HUES48 (cell line): ENCODE measurements around the gene CFAP251.
"Not testable (repeated sequence)": the region's sequence is repeated elsewhere in the genome, so short reads cannot be mapped to it uniquely, and the experiment has no call there.

ENCODE experiments used
- H3K27ac ChIP-seq: one replicate; pipeline ENCODE4 v1.7.0; 2013; ENCODE audit warnings: low read depth, low read length, inconsistent platforms
- H3K27me3 ChIP-seq: 2 replicates; pipeline ENCODE4 v1.6.1; 2013; ENCODE audit warnings: mild to moderate bottlenecking, low read length; ENCODE audit not compliant: control insufficient read depth, insufficient read depth
- H3K36me3 ChIP-seq: 2 replicates; pipeline ENCODE4 v1.6.1; 2013; ENCODE audit warnings: low read length; ENCODE audit not compliant: control insufficient read depth, insufficient read depth
- H3K4me1 ChIP-seq: 2 replicates; pipeline ENCODE4 v1.6.1; 2013; ENCODE audit warnings: mild to moderate bottlenecking, low read length; ENCODE audit not compliant: control insufficient read depth, insufficient read depth
- H3K4me3 ChIP-seq: 2 replicates; pipeline ENCODE4 v1.5.1; 2013; ENCODE audit warnings: mild to moderate bottlenecking, low read depth, low read length
- H3K9ac ChIP-seq: 2 replicates; pipeline ENCODE4 v1.6.1; 2013; ENCODE audit warnings: mild to moderate bottlenecking, low read depth, low read length, moderate library complexity
- H3K9me3 ChIP-seq: 2 replicates; pipeline ENCODE4 v1.6.1; 2013; ENCODE audit warnings: low read length; ENCODE audit not compliant: control insufficient read depth, insufficient read depth

CFAP251 gene

DNA sequence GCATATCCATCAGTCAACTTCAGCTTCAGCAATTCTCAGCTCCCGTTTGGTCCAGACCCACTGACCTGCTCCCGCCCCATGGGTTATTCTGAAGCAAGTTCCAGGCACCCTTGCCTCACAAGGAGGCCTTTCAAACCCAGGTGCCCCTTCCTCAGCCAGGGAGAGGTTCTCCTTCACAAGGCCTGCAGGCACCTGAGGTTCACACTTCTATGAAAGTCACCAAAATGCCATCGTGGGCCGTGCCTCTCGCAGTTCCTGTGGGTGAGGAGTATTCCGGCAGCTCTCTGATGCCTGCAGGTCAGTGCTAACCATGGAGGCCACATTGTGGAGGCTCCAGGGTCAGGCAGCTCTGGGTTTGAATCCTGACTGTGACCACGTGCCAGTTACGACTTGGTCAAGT lies 63.1 kb downstream of the CFAP251 start:
- Histone ChIP-seq H3K36me3 (no peaks in the 10 kb centered on the region), H3K27ac (no peak overlapping the region), H3K9me3 (no peaks in the 10 kb centered on the region), H3K27me3 (no peaks in the 10 kb centered on the region), H3K4me3 (no peak overlapping the region), H3K4me1 (no peaks in the 10 kb centered on the region), H3K9ac (no peak overlapping the region)

DNA sequence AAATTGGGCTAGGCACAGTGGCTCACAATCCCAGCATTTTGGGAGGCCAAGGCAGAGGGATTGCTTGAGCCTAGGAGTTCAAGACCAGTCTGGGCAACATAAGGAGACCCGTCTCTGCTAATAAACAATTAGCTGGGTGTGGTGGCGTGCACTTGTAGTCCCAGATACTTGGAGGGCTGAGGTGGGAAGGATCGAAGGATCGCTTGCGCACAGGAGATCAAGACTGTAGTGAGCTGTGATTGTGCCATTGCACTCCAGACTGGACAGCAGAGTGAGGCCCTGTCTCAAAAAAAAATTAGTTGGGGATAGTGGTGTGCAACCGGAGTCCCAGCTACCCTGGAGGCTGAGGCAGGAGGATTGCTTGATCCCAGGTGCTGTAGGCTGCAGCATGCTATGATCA lies 64.6 kb downstream of the CFAP251 start:
- Histone ChIP-seq H3K9ac (no peak overlapping the region), H3K9me3 (no peaks in the 10 kb centered on the region), H3K4me3 (no peak overlapping the region), H3K27ac (no peak overlapping the region), H3K4me1 (no peaks in the 10 kb centered on the region), H3K27me3 (no peaks in the 10 kb centered on the region), H3K36me3 (no peaks in the 10 kb centered on the region)

DNA sequence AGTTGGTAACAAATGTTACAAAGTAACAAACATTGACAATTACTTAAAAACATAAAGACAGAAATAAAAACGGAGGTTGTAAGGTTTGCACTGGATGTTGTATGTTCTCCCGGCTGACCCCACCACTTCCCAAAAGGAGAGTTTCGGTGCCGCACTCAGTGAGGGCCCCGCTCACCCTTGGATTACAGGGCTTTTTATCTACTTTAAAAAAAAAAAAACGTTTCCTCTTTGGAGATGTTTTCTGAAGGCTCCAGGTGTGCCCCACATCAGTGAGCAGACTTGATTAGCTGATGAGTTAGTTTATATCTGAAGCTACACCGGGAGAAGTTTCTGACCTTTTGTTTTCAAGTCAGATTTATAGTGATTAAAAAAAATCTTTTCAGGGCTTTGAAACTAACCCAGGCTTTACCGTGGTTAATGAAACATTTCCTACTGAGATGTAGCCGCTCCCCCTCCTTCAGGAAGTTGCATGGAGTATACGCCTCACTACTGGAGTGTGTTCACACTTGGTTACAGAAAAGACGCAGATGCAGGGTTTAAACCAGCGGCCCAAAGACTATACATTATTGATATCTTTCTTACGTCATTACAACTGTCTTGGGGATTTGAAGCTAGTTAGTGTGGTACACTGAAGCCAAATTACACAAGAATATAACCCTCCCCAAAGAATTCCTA lies 65.3 kb downstream of the CFAP251 start:
- H3K4me3 ChIP-seq = no peak overlapping the region
- no peaks in the 10 kb centered on the region for H3K27me3 ChIP-seq
- no peaks in the 10 kb centered on the region for H3K36me3 ChIP-seq
- no peak overlapping the region for H3K27ac ChIP-seq
- H3K9me3 ChIP-seq = no peaks in the 10 kb centered on the region
- H3K4me1 ChIP-seq = no peaks in the 10 kb centered on the region
- H3K9ac ChIP-seq = no peak overlapping the region

DNA sequence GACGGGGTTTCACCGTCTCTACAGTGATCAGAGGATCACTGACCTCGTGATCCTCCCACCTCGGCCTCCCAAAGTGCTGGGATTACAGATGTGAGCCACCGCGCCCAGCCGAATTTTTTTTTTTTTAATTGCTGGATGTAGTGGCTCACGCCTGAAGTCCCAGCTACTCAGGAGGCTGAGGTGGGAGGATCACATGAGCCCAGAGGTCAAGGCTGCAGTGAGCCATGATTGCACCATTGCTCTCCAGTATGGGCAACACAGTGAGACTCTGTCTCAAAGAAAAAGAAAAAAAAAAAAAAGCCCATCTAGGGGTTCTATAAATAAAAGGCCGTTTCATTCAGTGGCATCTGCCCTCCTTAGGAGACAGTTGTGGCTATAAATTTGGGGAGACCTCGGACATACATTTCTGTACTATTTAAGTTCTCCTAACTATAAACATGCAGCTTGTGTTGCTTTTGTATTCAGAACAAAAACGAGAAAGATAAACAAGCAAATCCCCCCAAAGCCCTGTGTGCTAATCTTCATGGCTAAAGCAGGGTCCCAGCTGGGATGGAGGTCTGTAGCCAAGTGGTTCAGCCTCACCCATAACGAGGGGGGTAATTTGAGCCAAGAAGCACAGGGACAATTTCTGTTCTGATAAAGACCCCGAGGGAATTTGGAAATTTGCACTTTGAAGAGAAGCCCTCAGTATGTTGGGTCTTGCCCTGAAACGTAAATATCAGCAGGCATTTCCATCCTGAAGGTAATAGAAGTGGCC lies 68.3 kb downstream of the CFAP251 start:
- no peaks in the 10 kb centered on the region for H3K27me3 ChIP-seq
- H3K9ac ChIP-seq = no peak overlapping the region
- no peaks in the 10 kb centered on the region for H3K36me3 ChIP-seq
- H3K4me1 ChIP-seq = no peaks in the 10 kb centered on the region
- H3K27ac ChIP-seq = no peak overlapping the region
- H3K4me3 ChIP-seq = no peak overlapping the region
- no peaks in the 10 kb centered on the region for H3K9me3 ChIP-seq

DNA sequence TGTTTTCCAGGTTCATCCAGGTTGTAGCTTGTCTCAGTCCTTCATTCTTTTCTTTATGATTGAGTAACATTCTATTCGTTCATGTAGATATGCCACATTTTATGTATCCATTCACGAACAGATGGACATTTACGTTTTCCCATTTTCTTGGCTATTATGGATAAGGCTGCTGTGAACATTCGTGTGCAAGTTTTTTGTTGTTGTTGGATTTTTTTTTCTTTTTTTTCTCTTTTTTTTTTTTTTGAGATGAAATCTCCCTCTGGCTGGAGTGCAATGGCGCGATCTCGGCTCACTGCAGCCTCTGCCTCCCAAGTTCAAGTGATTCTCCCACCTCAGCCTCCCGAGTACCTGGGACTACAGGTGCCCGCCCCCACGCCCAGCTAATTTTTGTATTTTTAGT lies 70.1 kb downstream of the CFAP251 start:
- not testable (repeated sequence) for H3K27me3 ChIP-seq, H3K36me3 ChIP-seq, H3K4me1 ChIP-seq, H3K4me3 ChIP-seq, H3K9ac ChIP-seq, H3K27ac ChIP-seq, H3K9me3 ChIP-seq

DNA sequence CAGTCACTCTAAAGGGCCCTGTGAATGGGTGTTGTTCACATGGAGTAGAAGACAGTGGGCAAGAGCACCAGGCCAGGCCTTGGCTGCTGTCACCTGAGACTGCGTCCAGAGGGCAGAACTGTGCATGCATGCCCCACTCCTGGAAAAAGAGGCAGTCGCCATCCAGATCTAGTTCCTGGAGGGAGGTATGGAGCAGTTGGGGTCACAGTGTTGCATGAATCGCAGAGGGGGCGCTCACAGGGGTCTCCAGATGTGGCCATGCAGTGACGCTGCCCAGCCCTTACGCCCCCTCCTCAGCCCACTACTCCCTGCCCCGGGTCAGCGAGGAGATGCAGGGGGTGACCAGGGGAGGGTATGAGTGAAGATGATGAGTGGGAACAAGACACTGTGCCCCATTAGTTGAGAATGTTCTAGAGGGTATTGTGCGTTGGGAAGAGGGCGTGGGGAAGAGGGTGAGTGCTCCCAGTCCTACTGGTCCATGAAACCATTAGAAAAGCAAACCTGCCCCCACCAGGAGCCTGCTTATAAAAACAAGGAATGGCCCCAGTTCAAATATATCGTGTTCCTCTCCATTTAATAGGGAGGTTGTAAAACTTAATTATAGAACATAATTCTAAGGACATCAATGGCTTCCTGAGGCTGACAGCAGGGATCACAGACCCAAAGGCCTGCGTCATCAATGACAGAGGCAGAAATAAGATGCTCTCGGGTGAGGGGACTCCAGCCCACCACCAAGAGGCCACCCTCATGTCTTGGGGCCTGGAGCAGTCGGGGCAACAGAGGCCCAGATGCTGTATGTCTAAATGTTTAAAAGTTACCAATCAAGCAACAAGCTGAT lies 71.1 kb downstream of the CFAP251 start:
- Histone ChIP-seq H3K36me3 (no peaks in the 10 kb centered on the region), H3K9me3 (0 out of 2 replicates have a peak, but pooled peaks cover 3% of the 10 kb centered on the region), H3K27ac (no peak overlapping the region), H3K4me3 (no peak overlapping the region), H3K4me1 (no peaks in the 10 kb centered on the region), H3K9ac (no peak overlapping the region), H3K27me3 (no peaks in the 10 kb centered on the region)

DNA sequence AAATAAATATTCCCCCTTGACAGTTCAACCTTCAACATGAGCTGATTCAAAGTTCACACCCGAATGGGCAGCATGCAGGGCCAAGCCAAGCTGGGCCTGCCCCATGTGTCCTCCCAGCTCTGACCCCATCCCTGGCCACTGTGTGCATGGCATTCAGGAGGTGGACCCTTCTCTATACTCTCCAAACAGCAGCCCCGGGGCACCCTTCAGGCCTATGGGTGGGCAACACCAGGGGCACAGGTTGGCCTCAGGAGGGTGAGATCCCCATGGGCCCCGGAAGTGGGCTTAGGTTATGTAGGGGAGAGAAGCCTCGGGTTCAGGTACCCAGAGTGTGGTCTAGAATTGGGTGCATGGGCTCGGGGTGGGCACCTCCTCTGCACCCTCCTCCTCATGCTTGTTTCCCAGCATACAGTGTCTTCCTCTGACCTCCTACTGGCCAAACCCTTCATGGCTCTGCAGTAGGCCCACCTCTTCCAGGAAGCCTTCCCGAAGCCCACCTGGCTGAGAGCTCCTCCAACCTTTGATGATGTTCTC lies 71.8 kb downstream of the CFAP251 start:
- no peak overlapping the region for H3K9ac ChIP-seq

DNA sequence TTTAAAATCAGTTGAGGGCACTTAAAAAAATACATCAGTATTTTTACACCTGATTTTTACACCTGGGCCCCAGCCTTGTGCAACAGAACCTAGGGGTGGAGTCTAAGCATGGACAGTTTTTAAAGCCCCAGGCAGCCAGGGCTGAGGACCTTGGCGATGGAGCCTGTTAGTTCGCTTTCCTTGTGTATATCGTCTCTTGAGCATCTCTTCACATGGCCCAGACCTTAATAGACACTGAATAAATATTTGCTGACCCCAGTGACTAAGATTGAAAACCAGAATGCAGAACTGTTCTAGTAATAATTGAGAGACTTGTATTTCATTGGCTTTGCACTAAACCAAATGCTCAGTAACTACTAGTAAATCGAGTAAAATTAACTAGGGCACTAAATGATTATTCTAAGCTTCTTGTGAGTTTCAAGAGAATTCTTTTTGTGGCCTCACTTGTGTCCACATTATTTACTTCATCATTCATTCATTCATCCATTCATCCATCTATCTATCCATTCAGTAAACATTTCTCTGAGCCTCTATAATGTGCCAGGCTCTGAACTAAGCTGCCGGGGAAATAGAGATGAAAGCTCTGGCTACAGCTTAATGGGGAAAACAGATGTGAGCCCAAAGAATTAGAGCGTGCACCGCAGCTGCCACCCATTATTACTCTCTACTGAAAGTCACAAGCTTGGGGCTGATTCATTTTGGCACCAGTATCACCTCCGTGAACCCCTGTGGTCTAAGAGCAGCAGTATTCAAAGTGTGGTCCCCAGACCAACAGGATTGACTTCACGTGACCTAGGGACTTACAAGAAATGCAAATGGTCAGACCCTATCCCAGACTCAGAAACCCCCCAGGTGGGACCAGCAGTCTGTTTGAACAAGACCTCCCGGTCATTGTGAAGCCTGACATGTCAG lies 72.6 kb downstream of the CFAP251 start:
- H3K9ac ChIP-seq = no peak overlapping the region
- no peaks in the 10 kb centered on the region for H3K27me3 ChIP-seq
- H3K4me1 ChIP-seq = no peaks in the 10 kb centered on the region
- no peak overlapping the region for H3K27ac ChIP-seq
- 0 out of 2 replicates have a peak, but pooled peaks cover 3% of the 10 kb centered on the region for H3K9me3 ChIP-seq
- H3K4me3 ChIP-seq = no peak overlapping the region
- no peaks in the 10 kb centered on the region for H3K36me3 ChIP-seq

More for the DNA sequence above, 71.8 kb downstream of the CFAP251 start:
- Histone ChIP-seq H3K4me3 (no peak overlapping the region), H3K27ac (no peak overlapping the region), H3K36me3 (no peaks in the 10 kb centered on the region), H3K9me3 (0 out of 2 replicates have a peak, but pooled peaks cover 3% of the 10 kb centered on the region), H3K27me3 (no peaks in the 10 kb centered on the region), H3K4me1 (no peaks in the 10 kb centered on the region)

DNA sequence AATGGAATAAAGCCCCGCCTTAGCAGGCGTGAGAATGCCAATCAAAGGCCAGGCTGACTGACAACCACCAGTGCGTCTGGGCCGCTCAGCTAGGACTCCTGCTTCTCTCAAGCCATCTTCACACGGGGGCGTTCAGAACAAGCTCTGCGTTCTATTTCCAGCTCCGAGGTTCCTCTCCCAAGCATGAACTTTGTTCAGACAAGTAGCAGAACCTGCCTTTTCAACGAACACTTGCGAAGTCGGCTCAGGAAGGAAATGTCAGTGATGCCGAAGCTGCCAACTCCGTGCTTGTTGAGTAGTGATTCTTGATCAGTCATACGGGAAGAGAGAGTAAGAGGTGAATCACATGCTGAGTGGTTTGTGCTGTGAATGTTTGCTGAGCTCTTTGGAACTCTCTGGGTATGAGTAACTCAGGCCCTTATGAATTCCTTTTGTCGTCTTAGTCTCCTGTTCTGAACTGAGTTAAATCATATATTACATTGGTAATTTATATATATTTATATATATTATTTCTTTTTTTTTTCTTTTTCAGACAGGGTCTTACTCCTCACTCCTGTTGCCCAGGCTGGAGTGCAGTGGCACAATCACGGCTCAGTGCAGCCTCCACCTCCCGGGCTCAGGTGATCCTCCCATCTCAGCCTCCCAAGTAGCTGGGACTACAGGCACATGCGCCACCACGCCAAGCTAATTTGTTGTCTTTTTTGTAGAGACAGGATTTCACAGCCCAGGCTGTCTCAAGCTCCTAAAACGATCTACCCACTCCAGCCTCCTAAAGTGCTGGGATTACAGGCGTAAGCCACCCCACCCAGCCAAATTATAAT lies 73.9 kb downstream of the CFAP251 start:
- Histone ChIP-seq H3K36me3 (no peaks in the 10 kb centered on the region), H3K4me3 (no peak overlapping the region), H3K9me3 (0 out of 2 replicates have a peak, but pooled peaks cover 3% of the 10 kb centered on the region), H3K27me3 (no peaks in the 10 kb centered on the region), H3K4me1 (no peaks in the 10 kb centered on the region), H3K9ac (no peak overlapping the region), H3K27ac (no peak overlapping the region)
